HG02759 (cell line): Measurements from ENCODE around the gene MICOS13.

Experiments used
- ATAC-seq: cut with Tn5 transposase; IDR thresholded peaks from one replicate; pipeline ENCODE4 v1.9.1; 2021; ENCODE audit warnings: mild to moderate bottlenecking, moderate library complexity; ENCODE audit not compliant: unreplicated experiment

The MICOS13 gene

GRCh38 chr19:5671600-5671999 lies 8.7 kb downstream of the MICOS13 start:
- ATAC-seq = no peak

GRCh38 chr19:5669212-5669611 lies 11.1 kb downstream of the MICOS13 start:
- ATAC-seq = no peak

- ATAC-seq = no peak
These were observed 12.5 kb downstream of the MICOS13 start for GRCh38 chr19:5667751-5668271.

- no peak for ATAC-seq
These were observed 13.2 kb downstream of the MICOS13 start for GRCh38 chr19:5666921-5667610.

DNA sequence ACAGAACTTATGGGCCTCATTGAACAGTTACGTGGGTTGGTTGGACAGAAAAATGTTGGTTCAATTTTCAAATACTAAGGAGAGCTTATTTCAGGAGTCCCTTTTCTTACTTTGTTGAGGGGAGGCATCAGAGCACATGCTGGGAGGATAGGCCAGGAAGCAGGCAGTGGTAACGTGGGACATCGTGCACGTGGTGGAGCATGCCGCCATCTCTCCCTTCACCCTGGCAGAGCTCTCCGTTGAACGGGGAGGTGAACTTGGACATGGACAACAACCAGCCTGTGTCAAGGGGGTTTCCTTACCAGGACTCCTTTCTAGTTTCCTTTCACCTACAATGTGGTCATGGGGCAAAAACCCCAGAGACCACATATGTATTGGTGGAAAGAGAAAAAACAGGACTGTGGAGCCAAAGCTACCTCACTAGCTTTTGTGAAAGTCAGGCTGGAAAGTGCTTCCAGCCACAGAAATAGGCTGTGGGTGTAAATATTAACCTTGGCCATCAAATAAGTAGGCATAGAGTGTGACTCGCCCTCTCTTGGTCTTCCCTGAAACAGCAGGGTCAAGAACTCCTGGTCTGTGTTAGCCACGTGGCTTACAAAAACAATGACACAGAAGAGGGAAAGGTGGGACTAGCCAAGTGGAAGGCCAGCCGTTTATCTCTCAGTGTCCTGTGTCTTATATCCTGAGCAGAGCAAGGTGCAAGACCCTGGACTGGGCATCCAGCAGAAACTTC lies 14.4 kb downstream of the MICOS13 start:
- ATAC-seq = no peak

DNA sequence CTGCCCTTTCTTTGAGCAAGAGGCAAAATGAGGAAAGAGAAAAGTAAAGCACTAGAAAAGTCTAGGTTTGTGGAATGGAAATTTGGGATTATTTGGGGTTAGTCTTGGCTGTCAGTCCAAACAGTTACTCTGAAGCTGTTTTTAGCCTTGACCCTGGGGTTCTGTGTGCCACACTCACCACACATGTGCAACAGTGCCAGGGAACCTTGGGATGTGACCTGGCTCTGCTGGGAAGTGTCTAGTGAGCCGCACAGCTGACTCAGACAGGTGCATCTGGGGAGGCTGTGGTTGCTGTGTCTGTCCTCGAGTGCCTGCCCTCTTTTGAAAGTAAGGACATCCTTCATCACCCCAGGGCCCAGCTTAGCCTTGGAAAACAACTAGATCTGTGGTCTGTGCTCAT lies 15.8 kb downstream of the MICOS13 start:
- ATAC-seq = no peak

DNA sequence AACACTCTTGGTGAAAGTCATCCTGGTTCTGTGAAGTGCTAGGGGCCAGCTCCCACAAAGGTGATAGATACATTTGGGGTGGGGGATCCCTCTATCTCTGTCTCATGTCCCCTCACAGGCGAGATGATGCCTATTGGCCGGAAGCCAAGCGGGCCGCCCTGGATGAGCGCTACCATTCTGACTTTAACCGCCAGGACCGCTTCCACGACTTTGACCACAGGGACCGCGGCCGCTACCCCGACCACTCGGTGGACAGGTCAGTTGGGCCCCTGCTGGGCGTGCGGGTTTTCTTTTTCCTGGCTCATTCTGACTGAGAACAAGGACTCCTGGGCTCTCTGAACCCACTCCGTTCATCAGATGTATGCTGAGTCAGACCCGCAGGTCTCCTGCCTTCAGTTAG lies 16.4 kb downstream of the MICOS13 start:
- ATAC-seq = no peak

GRCh38 chr19:5661483-5661882 lies 18.8 kb downstream of the MICOS13 start:
- no peak for ATAC-seq

- ATAC-seq = no peak
These were observed 24.9 kb downstream of the MICOS13 start for GRCh38 chr19:5655412-5655811.

GRCh38 chr19:5654931-5655330 lies 25.4 kb downstream of the MICOS13 start:
- no peak for ATAC-seq

DNA sequence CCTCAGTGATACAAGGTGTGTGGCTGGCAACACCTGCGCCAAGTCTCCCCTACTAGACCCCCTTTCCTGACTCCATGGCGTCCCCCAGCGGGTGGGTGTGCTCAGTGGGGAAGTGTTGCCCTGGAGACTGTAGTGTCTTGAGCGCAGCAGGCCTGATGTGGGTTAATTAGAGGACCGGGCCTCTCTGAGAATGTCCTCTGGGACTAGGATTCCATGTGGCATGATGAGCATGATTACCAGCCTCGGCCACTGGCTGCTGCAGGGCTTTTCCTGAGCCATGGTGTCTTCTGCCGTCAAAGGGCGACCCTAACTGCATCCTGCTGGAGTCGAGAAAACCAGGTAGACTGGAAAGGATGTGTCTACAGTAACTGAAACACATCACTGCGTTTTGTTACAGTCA lies 28.1 kb downstream of the MICOS13 start:
- no peak for ATAC-seq

DNA sequence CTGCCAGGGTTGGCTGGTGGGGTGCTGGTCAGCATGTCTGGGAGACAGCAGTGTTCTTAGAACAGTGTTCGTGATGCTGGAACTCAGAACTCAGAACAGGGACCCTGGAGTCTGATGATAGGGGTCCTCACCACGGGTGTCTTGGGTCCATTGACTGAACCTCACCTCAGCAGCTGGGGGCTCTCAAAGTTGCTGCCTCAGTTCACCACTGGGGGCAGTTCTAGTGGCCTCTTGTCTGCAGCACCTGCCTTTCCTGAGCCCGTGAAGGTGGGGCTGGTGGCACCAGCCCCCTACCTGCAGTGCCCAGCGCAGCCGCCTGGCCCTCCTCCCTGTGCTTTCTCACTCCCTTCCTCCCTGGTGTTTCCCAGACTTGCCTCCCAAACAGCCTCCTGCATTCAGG lies 29.0 kb downstream of the MICOS13 start:
- ATAC-seq = no peak

GRCh38 chr19:5648464-5648863 lies 31.9 kb downstream of the MICOS13 start:
- ATAC-seq = no peak

DNA sequence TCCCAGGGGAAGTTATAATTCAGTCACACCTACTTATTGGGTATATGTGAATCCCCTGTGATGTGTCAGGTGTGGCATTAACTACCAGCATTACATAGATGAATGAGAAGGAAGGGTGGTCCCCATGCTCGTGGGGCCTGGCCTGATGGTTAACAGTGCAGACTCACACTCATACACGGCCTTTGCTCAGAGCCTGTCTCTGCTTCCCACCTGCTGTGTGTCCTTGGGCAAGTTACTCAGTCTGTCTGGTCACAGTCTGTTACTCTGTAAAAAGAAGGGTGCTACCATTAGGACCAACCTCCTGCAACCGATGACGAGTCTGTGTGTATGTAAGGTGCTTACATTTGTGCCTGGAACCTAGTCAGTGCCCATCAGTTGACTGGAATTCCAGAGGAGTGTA lies 33.6 kb downstream of the MICOS13 start:
- no peak for ATAC-seq

DNA sequence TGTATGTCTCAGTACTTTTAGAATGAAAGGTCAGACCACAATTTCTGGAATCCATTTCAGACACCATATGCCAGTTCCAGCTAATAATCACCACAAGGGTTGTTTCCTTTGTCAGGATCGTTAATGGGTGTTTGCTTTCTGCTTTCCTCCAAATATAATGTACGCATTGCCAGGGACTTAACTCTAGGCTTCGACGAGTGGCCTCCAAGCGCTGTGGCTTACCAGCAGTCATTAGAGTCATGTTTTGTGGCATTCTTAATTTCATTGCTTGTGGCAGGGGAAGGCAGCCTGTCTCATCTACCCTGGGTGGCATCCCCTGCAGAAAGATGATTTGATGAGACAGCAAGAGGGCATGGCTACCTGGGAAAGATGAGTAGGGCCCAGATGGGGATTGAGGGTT lies 34.9 kb downstream of the MICOS13 start:
- no peak for ATAC-seq

- no peak for ATAC-seq
These were observed 36.3 kb downstream of the MICOS13 start for GRCh38 chr19:5644037-5644436.

DNA sequence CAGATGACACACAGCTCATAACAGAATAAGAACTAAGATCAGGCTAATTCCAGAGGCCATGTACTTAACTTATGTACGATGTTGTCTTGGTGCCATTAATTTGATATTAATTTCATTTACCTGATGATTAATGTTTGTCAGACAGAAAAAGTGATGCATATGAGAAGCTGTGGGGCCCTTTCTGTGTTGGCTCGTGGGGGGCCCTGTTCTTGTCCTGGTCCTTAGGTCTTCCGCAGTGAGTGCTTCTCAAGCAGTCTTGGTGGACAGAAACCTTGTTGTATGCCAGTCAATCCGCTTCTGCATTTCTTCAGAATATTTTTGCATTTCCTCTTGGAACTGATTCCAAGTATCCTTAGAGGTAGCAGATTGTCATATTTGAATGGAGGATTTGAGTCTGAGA lies 37.3 kb downstream of the MICOS13 start:
- no peak for ATAC-seq

- ATAC-seq = no peak
These were observed 38.1 kb downstream of the MICOS13 start for GRCh38 chr19:5642204-5642603.

- ATAC-seq = no peak
These were observed 39.1 kb downstream of the MICOS13 start for GRCh38 chr19:5641171-5641570.

GRCh38 chr19:5637971-5638370 lies 42.3 kb downstream of the MICOS13 start:
- no peak for ATAC-seq

DNA sequence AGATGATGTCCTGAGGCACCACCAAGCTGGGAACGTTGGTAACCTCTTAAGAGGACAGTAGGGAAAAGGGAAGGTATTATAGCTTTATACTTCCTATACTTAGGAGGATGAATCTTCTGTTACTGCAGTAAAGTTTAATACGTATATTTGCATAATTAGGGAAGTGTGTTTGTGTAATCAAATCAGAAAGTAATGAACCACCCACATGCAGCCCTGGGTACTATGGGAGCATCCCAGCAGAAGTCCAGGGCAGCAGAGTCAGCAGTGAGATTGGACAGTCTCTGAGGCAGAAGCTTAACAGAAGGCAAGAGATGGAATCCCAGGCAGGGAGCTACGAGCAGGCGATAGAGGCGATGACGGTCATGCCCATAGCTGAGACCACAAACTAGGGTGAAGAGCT lies 44.9 kb downstream of the MICOS13 start:
- no peak for ATAC-seq

DNA sequence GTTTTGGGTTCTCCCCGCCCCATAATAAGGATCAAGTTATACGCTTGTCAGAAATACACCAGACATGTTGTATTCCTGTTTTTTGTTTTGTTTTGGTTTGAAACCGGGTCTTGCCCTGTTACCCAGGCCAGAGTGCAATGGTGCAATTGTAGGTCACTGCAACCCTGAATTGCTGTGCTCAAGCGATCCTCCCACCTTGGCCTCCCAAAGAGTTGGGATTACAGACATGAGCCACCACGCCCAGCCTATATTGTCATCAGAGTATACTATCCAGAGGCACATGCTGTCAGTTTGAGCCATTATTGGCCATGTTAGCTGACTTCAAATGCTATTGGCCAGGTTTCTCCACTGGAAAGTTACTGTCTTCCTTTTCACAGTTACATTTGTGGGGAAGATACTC lies 47.7 kb downstream of the MICOS13 start:
- no peak for ATAC-seq
